ENCODE data around the gene COX6B1.
"Not testable (repeated sequence)": the region's sequence is repeated elsewhere in the genome, so short reads cannot be mapped to it uniquely, and the experiment has no call there.

COX6B1 gene

DNA sequence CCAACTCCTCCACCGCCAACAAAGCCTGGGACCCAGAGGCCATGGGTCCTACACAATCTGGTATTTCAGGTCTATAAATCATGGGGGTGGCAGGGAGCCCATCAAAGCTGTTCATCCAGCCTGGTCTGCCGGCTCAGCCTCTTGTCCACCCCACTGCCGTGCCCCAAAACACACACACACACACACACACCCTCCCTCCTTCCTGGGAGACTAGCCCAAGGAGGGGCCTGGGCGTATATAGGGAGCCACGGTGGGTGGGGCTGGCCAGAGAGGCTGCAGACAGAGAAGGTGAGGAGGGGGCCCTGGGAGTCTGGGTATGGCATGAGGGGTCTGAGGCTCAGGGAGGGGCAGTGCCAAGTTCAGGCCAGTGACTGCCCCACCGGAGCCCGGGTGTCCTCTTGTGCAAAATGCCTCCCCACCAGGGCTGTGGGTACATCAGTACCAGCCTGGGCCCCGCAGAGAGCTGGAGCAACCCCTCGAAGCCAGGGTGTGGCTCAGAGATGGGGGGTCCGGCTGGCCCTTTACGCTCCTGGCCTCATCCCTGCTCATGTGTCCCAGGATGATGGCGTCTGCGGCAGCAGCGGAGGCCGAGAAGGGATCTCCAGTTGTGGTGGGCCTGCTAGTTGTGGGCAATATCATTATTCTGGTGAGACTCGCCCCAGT is 18.3 kb downstream of the COX6B1 start, which contains the start of gene UPK1A:
Gene UPK1A, plus strand, starts transcription at position 267 of the 663 bp plus-strand sequence. Its CDS starts 296 bp downstream, at position 563.
- DNase-seq, result no peak

DNA sequence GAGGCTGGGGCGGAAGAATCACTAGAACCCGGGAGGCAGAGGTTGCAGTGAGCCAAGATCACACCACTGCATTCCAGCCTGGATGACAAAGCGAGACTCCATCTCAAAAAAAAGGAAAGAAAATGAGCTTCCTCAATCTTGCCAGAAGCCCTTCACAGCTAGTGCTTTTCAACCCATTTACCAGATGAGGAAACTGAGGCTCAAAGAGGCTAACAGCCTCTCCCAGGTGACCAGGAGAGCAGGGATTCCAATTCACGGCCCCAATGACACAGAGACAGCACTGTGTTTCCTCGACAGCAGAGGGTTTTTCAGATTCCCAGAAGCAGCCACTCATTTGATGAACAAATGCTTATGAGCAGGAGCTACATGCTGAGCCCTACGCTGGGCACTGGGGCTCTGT is 21.4 kb downstream of the COX6B1 start:
- DNase-seq, result no peak

DNA sequence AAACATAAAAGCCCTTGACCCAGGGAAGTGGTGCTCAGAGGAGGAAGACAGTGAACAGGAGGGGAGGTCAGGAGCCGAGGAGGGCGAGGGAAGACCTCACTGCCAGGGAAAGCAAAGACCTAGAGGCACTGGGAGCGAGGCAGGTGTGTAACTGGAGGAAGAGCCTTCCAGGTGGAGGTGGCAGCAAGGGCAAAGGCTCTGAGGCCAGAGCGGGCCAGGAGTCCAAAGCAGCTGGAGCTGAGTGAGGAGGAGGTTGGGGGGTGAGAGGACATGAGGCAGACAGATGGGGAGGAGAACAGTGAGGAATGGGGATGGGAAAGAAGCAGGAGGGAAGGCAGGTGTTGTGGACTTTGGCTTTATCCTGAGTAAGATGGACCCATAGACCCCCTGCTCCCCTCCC is 21.9 kb downstream of the COX6B1 start:
- DNase-seq, result no peak

DNA sequence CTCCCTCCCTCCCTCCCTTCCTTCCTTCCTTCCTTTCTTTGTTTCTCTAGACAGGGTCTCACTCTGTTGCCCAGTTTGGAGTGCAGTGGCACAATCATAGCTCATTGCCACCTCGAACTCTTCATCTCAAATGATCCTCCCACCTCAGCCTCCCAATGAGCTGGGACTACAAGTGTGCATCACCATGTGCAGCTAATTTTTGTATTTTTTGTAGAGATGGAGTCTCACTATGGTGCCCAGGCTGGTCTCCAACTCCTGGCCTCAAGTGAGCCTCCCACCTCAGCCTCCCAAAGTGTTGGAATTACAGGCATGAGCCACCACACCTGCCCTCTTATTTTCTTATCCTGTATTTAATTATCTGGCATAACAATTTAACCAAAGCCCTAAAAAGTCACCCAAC is 22.6 kb downstream of the COX6B1 start:
- no peak for DNase-seq

DNA sequence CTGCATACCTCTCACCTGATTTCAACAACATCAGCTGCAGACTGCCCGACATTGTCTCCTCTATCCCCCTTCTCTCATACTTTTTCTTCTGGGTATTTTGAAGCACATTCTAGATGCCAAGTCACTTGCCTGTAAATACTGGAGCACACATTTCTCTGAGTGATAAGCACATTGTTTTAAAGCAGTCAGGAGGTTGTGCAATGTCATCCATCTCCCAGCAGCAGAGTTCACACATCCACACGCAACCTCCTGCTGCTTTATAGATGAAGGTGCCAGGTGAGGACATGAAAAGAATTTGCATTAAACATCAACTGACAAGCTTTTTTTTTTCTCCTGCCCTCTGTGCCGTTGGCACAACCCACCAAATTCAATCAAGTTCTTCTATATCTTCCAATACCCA is 23.7 kb downstream of the COX6B1 start:
- DNase-seq, result no peak

DNA sequence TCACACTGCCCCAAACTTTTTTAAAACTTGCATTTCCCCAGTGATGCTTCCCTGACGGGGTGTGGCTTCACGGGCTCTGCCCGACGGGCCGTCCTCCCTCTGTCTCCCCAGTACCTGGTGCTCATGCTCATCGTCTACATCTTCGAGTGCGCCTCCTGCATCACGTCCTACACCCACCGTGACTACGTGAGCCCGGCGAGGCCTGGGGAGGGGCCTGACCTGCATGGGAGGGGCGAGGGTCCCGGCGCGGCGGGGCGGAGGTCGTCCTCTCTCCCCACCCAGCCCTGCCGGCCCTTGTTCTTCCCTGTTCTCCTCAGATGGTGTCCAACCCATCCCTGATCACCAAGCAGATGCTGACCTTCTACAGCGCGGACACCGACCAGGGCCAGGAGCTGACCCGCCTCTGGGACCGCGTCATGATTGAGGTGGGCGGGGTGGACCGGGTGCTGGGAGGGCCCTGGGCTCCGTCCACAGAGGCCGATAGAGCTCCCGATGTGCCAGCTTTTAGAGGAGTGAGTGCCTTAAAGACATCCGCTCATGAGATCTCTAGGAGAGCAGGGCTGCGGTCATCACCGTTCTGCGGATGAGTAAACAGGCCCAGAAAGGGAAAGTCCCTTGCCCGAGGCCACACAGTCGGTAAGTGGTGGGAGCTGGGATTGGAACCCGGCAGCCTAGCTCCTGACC is 25.1 kb downstream of the COX6B1 start:
- DNase-seq, result no peak

DNA sequence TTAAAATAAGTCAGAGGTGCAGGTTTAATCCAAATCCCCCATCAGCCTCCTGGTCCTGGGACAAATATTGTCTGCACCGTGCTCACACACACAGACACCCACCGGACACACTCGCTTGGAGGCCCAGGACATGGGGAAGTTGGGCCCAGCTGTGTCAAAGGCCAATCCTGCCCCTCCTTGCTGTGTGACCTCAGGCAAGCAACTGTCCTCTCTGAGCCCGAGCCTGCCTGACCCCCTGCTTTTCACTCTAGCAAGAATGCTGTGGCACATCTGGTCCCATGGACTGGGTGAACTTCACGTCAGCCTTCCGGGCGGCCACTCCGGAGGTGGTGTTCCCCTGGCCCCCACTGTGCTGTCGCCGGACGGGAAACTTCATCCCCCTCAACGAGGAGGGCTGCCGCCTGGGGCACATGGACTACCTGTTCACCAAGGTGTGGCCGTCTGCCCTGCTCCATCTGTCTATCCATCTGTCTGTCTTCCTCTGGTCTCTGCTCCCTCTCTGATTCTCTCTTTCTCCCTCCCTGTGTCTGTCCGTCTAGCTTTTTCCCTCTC is 27.5 kb downstream of the COX6B1 start:
- DNase-seq, result no peak

DNA sequence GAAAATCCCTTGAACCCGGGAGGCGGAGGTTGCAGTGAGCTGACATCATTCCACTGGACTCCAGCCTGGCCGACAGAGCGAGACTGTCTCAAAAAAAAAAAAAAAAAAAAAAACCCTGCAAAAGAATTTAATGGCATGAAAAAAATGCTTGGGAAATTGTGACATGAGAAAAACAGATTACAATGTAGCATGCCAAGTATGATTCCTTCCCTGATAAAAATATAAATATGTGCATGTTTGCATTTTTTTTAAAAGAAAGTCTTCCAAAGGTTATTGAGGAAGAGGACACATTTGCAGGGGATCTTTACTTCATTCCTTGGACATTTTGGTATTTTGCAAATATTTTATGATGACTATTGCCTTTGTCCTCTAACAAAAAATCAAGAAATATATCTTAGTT is 41.7 kb downstream of the COX6B1 start:
- DNase-seq, result no peak

DNA sequence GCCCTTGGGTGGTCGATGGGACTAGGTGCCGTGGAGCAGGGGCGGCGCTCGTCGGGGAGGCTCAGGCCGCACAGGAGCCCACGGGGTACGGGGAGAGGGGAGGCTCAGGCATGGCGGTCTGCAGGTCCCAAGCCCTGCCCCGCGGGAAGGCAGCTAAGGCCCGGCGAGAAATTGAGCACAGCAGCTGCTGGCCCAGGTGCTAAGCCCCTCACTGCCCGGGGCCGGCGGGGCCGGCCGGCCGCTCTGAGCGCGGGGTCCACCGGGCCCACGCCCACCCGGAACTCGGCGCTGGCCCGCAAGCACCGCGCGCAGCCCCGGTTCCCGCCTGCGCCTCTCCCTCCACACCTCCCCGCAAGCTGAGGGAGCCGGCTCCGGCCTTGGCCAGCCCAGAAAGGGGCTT is 43.0 kb downstream of the COX6B1 start:
- not testable (repeated sequence) for DNase-seq

DNA sequence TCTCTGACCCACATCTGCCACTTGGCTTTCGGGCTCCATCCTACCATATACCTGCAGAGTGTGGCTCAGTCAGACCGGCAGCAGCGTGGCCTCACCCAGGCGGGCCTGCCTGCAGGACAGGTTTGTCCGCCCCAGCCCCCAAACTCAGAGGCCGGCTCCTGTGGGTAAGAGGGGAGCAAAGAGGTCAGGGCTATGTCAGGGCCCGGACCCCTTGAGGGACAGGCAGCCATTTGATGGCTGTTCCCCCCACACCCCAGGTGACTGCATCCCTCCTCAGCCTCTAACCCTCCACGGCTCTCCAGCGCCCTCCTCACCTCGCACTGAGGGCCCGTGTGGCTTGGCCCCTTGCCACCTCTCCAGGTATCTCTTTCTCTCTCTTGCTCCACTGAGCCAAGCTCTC is 43.9 kb downstream of the COX6B1 start:
- DNase-seq, result no peak

DNA sequence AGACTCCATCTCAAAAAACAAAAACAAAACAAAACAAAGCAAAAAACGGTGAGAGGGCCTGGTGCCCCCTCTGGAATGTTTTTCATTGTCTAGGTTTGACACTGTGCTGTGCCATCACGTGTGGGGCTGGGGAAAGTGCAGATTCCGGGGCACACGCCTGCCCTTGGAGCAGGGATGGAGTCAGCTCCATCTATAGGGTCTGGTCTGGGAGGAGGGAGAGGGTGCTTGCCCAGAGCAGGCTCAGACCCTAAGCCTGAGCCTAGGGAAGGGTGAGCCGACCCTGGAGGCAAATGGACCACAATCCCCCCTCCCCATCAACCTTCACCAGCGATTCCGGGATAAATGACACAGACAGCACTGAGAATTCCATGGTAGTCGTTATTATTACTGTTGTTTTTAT is 45.3 kb downstream of the COX6B1 start:
- DNase-seq, result no peak

DNA sequence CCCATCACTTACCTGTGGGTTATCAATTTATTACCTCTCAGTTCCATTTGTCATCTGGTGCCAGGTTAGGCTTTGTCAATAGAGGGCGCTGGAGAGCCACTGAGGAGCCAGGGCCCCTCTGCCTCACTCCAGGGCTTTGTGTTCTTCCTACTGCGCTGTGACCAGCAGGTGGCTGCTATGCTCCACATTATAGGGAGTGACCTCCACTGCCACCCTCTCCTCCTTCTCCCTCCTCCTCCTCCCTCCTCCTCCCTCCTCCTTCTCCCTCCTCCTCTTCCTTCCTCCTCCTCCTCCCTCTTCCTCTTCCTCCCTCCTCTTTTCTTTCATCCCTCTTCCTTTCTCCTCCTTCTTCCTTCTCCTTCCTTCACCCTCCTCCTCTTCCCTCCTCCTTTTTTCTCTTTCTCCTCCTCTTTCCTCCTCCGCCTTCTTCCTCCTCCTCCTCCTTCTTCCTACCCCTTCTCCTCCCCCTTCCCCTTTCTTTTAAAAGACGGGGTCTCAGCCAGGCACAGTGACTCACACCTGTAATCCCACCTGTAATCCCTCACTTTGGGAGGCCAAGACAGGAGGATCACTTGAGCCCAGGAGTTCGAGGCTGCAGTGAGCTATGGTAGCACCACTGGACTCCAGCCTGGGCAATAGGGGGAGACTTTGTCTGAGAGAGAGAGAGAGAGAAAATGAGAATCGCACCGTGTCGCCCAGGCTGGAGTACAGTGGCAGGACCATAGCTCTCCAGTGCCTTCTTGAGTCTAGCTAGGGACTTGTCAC is 45.9 kb downstream of the COX6B1 start:
- DNase-seq, result peak; percentile 50 to 84

DNA sequence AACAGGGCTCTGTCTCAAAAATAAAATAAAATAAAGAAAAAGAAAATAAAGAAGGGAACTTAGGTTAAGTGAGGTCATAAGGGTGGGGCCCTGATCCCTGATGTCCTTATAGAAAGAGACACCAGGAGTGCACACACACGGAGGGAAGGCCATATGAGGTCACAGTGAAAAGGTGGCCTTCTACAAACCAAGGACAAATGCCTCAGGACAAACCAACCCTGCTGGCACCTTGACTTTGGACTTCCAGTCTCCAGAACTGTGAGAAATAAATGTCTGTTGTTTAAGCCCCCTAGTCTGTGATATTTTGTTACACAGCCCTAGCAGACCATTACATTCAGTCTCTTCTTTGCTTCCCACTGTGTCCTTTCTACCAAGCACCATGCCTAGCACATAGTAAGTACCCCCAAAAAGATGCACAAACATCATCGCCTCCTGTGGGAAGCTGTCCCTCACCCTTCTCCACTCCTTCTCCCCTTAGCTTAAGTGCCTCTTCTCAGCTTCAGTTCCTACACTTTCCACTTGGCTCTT is 47.8 kb downstream of the COX6B1 start:
- no peak for DNase-seq

DNA sequence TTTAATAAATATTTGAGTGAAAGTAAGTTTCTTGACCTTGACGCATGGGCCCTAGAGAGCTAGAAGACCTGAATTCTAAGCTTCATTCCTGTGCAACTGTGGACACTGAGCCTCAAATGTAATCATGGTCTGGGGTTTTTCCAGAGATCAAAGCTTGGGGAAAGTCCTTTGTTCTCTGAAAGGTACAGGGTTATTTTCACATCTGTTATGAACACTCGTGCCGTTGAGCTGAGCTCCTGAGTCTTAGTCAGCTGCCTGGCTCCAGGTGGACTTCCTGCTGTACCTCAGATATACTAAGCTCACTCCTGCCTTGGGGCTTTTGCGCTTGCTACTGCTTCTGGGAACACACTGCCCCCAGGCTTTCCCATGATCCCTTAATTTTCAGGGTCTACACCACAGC is 48.7 kb downstream of the COX6B1 start:
- no peak for DNase-seq

DNA sequence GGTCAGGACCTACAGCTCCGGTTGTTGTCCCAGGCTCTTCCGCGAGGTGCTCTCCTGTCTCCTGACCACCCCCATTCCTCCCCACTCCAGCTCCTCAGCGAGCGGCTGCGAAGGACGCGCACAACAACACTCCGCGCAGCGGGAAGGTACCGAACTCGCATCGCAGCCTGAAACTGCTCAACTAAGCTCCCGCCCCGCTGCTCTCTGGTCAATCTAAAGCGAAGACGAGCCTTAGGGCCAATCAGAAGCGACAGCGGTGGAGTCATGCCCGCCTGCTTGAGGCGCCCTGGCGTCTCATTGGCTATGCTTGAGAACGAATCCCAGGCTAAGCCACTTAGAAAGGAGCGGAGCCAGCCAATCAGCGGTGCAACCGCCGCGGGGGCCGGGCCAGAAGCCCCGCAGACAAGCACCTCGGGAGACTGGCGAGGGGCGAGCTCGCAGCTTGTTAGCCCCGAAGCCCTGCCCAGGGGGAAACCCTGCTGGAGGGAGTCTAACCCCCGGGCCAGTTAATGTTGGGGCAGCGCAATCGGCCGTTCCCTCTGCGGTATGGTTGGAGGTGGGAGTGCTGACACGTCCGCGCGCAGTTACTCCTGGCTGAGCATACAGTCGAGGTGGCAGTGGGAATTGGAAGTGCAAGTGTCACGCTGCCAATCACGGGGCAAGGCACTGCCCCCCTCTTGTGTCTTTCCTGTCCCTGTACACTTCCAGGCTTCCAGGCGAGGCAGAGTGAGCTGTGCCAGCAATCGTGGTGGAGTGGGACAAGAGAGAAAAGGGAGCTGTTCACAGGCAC is 54.3 kb downstream of the COX6B1 start:
- peak; percentile 30 to 91 for DNase-seq

DNA sequence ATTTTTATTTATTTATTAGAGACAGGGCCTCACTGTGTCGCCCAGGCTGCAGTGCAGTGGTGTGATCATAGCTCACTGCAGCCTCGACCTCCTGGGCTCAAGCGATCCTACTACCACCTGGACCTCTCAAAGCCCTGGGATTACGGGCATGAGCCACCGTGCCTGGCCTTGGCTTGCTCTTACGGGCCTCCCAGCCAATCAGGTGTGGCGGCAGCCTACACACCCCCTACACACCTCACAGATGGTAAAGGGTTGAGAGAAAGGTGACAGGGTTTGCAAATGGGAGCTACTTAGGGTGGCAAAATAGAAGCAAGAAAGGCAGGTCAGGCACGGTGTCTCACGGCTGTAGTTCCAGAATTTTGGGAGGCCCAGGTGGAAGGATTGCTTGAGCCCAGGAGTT is 55.2 kb downstream of the COX6B1 start:
- no peak for DNase-seq

DNA sequence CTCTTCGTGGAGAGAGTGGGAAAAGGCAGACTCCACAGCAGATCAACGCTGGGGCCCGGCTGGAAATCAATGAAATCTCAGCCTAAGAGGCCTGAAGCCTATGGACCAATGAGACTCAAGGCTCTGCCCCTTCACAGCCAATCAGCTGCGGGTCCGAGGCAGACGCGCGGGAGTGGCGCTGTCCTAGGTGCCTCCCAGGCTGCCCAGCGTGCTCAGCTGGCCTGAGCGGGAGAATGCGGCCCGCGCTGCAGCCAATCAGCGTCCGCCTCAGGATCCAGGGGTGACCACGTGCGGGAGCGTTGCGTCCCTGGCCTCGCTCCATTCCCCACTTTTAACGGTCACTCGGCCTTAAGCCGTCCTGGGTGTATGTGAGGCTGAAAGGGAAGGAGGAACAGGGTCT is 56.1 kb downstream of the COX6B1 start, which contains the start of gene ZBTB32:
Gene ZBTB32, plus strand, starts transcription at position 341 of the 400 bp plus-strand sequence. CDS start 10,069 bp downstream, outside the sequence.
- DNase-seq, result no peak

Measured in bone marrow (tissue), 2 donors.